HG03175 (cell line): ENCODE data around the gene MMAB.

Experiments
- ATAC-seq: cut with Tn5 transposase; IDR thresholded peaks from one replicate; pipeline ENCODE4 v1.9.1; 2021; ENCODE audit warnings: mild to moderate bottlenecking, moderate library complexity; ENCODE audit not compliant: unreplicated experiment

Gene MMAB

GRCh38 chr12:109560867-109561710 lies 12.2 kb downstream of the MMAB start:
- no peak for ATAC-seq

GRCh38 chr12:109559601-109560000 lies 13.7 kb downstream of the MMAB start:
- ATAC-seq: no peak

- ATAC-seq: no peak
Measured at GRCh38 chr12:109559200-109559505, 14.2 kb downstream of the MMAB start.

- ATAC-seq: no peak
Measured at GRCh38 chr12:109558374-109559199, 14.7 kb downstream of the MMAB start.

GRCh38 chr12:109557805-109558204 lies 15.5 kb downstream of the MMAB start:
- no peak for ATAC-seq

GRCh38 chr12:109557200-109557599 lies 16.1 kb downstream of the MMAB start:
- ATAC-seq: no peak

- ATAC-seq: no peak
Measured at GRCh38 chr12:109555431-109556315, 17.6 kb downstream of the MMAB start.

- ATAC-seq: no peak
Measured at GRCh38 chr12:109554761-109555160, 18.5 kb downstream of the MMAB start.

- ATAC-seq: no peak
Measured at GRCh38 chr12:109553906-109554500, 19.3 kb downstream of the MMAB start.

GRCh38 chr12:109553483-109553882 lies 19.8 kb downstream of the MMAB start:
- no peak for ATAC-seq

- no peak for ATAC-seq
Measured at GRCh38 chr12:109552971-109553370, 20.3 kb downstream of the MMAB start.

GRCh38 chr12:109551108-109551507 lies 22.2 kb downstream of the MMAB start:
- no peak for ATAC-seq

- ATAC-seq: no peak
Measured at GRCh38 chr12:109550281-109550680, 23.0 kb downstream of the MMAB start.

GRCh38 chr12:109549613-109550270 lies 23.6 kb downstream of the MMAB start:
- ATAC-seq: no peak

GRCh38 chr12:109548258-109548657 lies 25.0 kb downstream of the MMAB start:
- no peak for ATAC-seq

GRCh38 chr12:109547286-109547685 lies 26.0 kb downstream of the MMAB start:
- ATAC-seq: no peak

- no peak for ATAC-seq
Measured at GRCh38 chr12:109545826-109546225, 27.5 kb downstream of the MMAB start.

GRCh38 chr12:109544955-109545531 lies 28.3 kb downstream of the MMAB start:
- no peak for ATAC-seq

- ATAC-seq: no peak
Measured at GRCh38 chr12:109542876-109543275, 30.4 kb downstream of the MMAB start.

GRCh38 chr12:109542014-109542413 lies 31.3 kb downstream of the MMAB start:
- no peak for ATAC-seq
